ENCODE data around the gene HORMAD1. TPM values are rescaled to one million over a fixed set of nuclear protein-coding genes. Genes with fewer than 3 reads are reported as not detected.

Gene HORMAD1
- polyA plus RNA-seq, 1 of the 3 experiments (the other 2 are of a cell fraction), result not detected

- CTCF ChIA-PET, result interaction anchor here (0.7 kb wide), 1 partner anchor 64 kb away, joined by 3 read pairs; no protein-coding TSS in a partner anchor
- Histone ChIP-seq H3K9ac (no peak overlapping the region), H3K79me2 (ENCODE audit: insufficient read depth) (no peaks in the 10 kb centered on the region), H2AFZ (ENCODE audit: low read depth) (no peak overlapping the region), H3K27me3 (ENCODE audit: insufficient read depth) (no peaks in the 10 kb centered on the region), H3K4me3 (ENCODE audit: low read depth in 2 of 2, low read length in 1 of 2) (no peak overlapping the region), H3K4me2 (no peak overlapping the region), H3K36me3 (replicated peaks in 1 of 2; ENCODE audit: control insufficient read depth in 1 of 2, insufficient read depth in 2 of 2, low read length in 1 of 2) (no peaks in the 10 kb centered on the region), H4K20me1 (ENCODE audit: insufficient read depth) (no peaks in the 10 kb centered on the region), H3K9me3 (no peaks in the 10 kb centered on the region), H3F3A (replicated peaks; ENCODE audit: insufficient read depth) (no peaks in the 10 kb centered on the region), H3K9me2 (no peaks in the 10 kb centered on the region), H3K27ac (ENCODE audit: low read depth in 2 of 2, low read length in 1 of 2) (no peak overlapping the region), H3K4me1 (ENCODE audit: control insufficient read depth in 1 of 2, insufficient read depth in 2 of 2, low read depth in 1 of 2, low read length in 1 of 2) (no peaks in the 10 kb centered on the region)
- TF ChIP-seq POLR2AphosphoS5 (IDR thresholded peaks at IDR 0.05; ENCODE audit: low read depth, low read length), result no peak
- no peak for TF ChIP-seq EP300 (IDR thresholded peaks at IDR 0.05; ENCODE audit: borderline replicate concordance in 1 of 2, low read depth in 1 of 2, low read length in 1 of 2)
- no peak for TF ChIP-seq MAX (IDR thresholded peaks at IDR 0.05; ENCODE audit: low read depth)
- POLR2A ChIA-PET, result no interaction called here
- WGBS (ENCODE audit: low lambda C conversion rate), result 66% methylated on average over 2 of the region's 2 CpGs
- no peak for DNase-seq
Observed at GRCh38 chr1:150724336-150724735, 3.6 kb upstream of the HORMAD1 start.

DNA sequence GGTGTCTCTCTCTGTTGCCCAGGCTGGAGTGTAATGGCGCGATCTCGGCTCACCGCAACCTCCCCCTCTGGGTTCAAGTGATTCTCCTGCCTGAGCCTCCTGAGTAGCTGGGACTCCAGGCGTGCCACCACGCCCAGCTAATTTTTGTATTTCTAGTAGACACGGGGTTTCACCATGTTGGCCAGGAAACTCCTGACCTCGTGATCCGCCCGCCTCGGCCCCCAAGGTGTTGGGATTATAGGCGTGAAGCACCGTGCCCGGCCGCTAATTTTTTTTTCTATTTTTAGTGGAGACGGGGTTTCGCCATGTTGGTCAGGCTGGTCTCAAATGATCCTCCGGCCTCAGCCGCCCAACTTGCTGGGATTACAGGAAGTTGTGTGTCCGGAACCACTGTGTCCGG is 597 bp downstream of the HORMAD1 start:
- Histone ChIP-seq H3K4me2 (no peak overlapping the region), H3K36me3 (replicated peaks in 1 of 2; ENCODE audit: control insufficient read depth in 1 of 2, insufficient read depth in 2 of 2, low read length in 1 of 2) (no peaks in the 10 kb centered on the region), H3K79me2 (ENCODE audit: insufficient read depth) (no peaks in the 10 kb centered on the region), H2AFZ (ENCODE audit: low read depth) (no peak overlapping the region), H3K9ac (no peak overlapping the region), H3K4me1 (ENCODE audit: control insufficient read depth in 1 of 2, insufficient read depth in 2 of 2, low read depth in 1 of 2, low read length in 1 of 2) (no peaks in the 10 kb centered on the region), H3K4me3 (ENCODE audit: low read depth in 2 of 2, low read length in 1 of 2) (no peak overlapping the region), H3K9me2 (no peaks in the 10 kb centered on the region), H3K27me3 (ENCODE audit: insufficient read depth) (no peaks in the 10 kb centered on the region), H4K20me1 (ENCODE audit: insufficient read depth) (no peaks in the 10 kb centered on the region), H3K27ac (ENCODE audit: low read depth in 2 of 2, low read length in 1 of 2) (no peak overlapping the region), H3K9me3 (no peaks in the 10 kb centered on the region), H3F3A (replicated peaks; ENCODE audit: insufficient read depth) (no peaks in the 10 kb centered on the region)
- WGBS (ENCODE audit: low lambda C conversion rate), result 96% methylated on average over 21 of the region's 21 CpGs
- CTCF ChIA-PET, result interaction anchor here (0.8 to 1.4 kb wide), 2 partner anchors 9 to 202 kb away, joined by 3 to 4 read pairs; no protein-coding TSS in a partner anchor
- no peak for DNase-seq
- POLR2A ChIA-PET, result no interaction called here
- TF ChIP-seq, protein P1, sequence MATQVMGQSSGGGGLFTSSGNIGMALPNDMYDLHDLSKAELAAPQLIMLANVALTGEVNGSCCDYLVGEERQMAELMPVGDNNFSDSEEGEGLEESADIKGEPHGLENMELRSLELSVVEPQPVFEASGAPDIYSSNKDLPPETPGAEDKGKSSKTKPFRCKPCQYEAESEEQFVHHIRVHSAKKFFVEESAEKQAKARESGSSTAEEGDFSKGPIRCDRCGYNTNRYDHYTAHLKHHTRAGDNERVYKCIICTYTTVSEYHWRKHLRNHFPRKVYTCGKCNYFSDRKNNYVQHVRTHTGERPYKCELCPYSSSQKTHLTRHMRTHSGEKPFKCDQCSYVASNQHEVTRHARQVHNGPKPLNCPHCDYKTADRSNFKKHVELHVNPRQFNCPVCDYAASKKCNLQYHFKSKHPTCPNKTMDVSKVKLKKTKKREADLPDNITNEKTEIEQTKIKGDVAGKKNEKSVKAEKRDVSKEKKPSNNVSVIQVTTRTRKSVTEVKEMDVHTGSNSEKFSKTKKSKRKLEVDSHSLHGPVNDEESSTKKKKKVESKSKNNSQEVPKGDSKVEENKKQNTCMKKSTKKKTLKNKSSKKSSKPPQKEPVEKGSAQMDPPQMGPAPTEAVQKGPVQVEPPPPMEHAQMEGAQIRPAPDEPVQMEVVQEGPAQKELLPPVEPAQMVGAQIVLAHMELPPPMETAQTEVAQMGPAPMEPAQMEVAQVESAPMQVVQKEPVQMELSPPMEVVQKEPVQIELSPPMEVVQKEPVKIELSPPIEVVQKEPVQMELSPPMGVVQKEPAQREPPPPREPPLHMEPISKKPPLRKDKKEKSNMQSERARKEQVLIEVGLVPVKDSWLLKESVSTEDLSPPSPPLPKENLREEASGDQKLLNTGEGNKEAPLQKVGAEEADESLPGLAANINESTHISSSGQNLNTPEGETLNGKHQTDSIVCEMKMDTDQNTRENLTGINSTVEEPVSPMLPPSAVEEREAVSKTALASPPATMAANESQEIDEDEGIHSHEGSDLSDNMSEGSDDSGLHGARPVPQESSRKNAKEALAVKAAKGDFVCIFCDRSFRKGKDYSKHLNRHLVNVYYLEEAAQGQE (IDR thresholded peaks at IDR 0.05; ENCODE audit: low read depth, low read length), result no peak
- TF ChIP-seq TEAD4 (IDR thresholded peaks at IDR 0.05; ENCODE audit: borderline replicate concordance, insufficient read depth) (no peak), EP300 (IDR thresholded peaks at IDR 0.05; ENCODE audit: borderline replicate concordance in 1 of 2, low read depth in 1 of 2, low read length in 1 of 2) (no peak), TCF12 (IDR thresholded peaks at IDR 0.05) (no peak), FOXJ3 (CRISPR knock-in tag; IDR thresholded peaks at IDR 0.05) (no peak), MEF2A (IDR thresholded peaks at IDR 0.05; ENCODE audit: borderline replicate concordance, low read depth) (no peak), POLR2AphosphoS5 (IDR thresholded peaks at IDR 0.05; ENCODE audit: low read depth, low read length) (no peak), TAF1 (IDR thresholded peaks at IDR 0.05; ENCODE audit: borderline replicate concordance, low read depth, low read length) (no peak), JUND (IDR thresholded peaks at IDR 0.05) (no peak), GATA2 (CRISPR knock-in tag; IDR thresholded peaks at IDR 0.05) (no peak), NFIC (IDR thresholded peaks at IDR 0.05; ENCODE audit: borderline replicate concordance) (no peak), PBX3 (IDR thresholded peaks at IDR 0.05) (no peak), ELF1 (IDR thresholded peaks at IDR 0.05) (no peak), GABPA (IDR thresholded peaks at IDR 0.05; ENCODE audit: low read depth) (no peak), SIN3A (IDR thresholded peaks at IDR 0.05; ENCODE audit: borderline replicate concordance, low read depth, low read length) (no peak), USF1 (IDR thresholded peaks at IDR 0.05; ENCODE audit: borderline replicate concordance, low read depth) (no peak)
- TF ChIP-seq, protein P2, sequence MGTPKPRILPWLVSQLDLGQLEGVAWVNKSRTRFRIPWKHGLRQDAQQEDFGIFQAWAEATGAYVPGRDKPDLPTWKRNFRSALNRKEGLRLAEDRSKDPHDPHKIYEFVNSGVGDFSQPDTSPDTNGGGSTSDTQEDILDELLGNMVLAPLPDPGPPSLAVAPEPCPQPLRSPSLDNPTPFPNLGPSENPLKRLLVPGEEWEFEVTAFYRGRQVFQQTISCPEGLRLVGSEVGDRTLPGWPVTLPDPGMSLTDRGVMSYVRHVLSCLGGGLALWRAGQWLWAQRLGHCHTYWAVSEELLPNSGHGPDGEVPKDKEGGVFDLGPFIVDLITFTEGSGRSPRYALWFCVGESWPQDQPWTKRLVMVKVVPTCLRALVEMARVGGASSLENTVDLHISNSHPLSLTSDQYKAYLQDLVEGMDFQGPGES (IDR thresholded peaks at IDR 0.05; ENCODE audit: low read depth, low read length), result no peak
- TF ChIP-seq, protein P3, sequence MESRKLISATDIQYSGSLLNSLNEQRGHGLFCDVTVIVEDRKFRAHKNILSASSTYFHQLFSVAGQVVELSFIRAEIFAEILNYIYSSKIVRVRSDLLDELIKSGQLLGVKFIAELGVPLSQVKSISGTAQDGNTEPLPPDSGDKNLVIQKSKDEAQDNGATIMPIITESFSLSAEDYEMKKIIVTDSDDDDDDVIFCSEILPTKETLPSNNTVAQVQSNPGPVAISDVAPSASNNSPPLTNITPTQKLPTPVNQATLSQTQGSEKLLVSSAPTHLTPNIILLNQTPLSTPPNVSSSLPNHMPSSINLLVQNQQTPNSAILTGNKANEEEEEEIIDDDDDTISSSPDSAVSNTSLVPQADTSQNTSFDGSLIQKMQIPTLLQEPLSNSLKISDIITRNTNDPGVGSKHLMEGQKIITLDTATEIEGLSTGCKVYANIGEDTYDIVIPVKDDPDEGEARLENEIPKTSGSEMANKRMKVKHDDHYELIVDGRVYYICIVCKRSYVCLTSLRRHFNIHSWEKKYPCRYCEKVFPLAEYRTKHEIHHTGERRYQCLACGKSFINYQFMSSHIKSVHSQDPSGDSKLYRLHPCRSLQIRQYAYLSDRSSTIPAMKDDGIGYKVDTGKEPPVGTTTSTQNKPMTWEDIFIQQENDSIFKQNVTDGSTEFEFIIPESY (IDR thresholded peaks at IDR 0.05; ENCODE audit: borderline replicate concordance, low read depth), result no peak

Data from SK-N-SH (cell line).